ENCODE measurements around the gene VLDLR.

GRCh38 chr9:2674141-2674824 lies 52.7 kb downstream of the VLDLR start:
- TF ChIP-seq CTCF (conservative IDR thresholded peaks at IDR 0.05; ENCODE audit: low read depth, low read length): no peak
- TF ChIP-seq EZH2phosphoT487 (IDR thresholded peaks at IDR 0.05; ENCODE audit: borderline replicate concordance, low read length): no peak

Measured in PC-3 (cell line).